ENCODE data around the gene GKN2.

- TF ChIP-seq POLR2A (IDR thresholded peaks at IDR 0.05; ENCODE audit: low read depth, low read length) (no peak), POLR2AphosphoS5 (IDR thresholded peaks at IDR 0.05; ENCODE audit: low read depth, low read length) (no peak)
These were observed 25.9 kb downstream of the GKN2 start for GRCh38 chr2:68926796-68927195.
